Measurements from ENCODE around the gene GRM8. TPM values are rescaled to one million over a fixed set of nuclear protein-coding genes. Genes with fewer than 3 reads are reported as not detected.

GRM8 gene
- total RNA-seq, 2 donors from 2014 or later: not detected

DNA sequence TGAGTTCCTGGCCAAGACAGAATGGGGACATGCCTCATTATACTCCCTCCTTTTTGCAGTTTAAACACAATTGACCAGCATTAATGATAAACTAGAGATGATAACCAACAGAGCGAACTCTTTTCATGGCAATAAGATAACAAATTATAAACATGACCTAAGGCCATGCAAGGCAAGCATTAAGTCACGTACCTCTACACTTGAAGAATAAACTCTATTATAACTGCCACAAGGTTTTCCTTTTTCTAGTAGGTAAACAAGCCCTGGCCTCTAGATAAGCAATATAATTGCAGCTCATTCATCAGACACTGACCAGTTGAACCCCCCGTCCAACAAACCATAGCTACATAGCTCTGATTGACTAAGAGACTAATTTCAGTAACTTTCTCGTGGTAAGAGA is 767.0 kb downstream of the GRM8 start:
- no peak for ATAC-seq (replicated peaks)
- Mint-ChIP-seq H3K4me3 (no peak overlapping the region), H3K36me3 (ENCODE audit: low read depth) (no peaks in the 10 kb centered on the region), H3K27ac (no peak overlapping the region), H3K9me3 (peaks cover 7% of the 10 kb centered on the region), H3K27me3 (no peaks in the 10 kb centered on the region), H3K4me1 (no peaks in the 10 kb centered on the region)

DNA sequence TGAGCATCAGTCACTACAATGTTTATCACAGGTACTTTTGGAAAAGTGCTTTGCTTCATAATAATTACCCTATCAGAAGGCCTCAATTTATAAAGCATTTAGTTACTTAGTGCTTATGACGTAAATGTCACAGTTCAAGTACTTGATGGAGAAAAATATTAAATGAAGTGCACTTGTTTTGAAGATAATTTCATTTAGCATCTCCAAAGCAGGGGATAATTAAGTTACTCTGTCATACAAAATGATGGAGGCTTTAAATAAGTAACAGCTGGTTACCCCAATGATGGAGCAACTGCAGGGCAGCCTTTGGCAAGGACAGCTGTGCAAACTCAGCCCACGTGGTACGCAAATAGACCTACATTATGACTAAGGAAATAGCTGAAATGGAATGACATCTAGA is 768.8 kb downstream of the GRM8 start:
- no peak for ATAC-seq (replicated peaks)
- H3K4me3 Mint-ChIP-seq: no peak overlapping the region
- H3K27me3 Mint-ChIP-seq: no peaks in the 10 kb centered on the region
- H3K4me1 Mint-ChIP-seq: no peaks in the 10 kb centered on the region
- no peak overlapping the region for H3K27ac Mint-ChIP-seq
- no peaks in the 10 kb centered on the region for H3K36me3 Mint-ChIP-seq (ENCODE audit: low read depth)
- peaks cover 3% of the 10 kb centered on the region for H3K9me3 Mint-ChIP-seq

DNA sequence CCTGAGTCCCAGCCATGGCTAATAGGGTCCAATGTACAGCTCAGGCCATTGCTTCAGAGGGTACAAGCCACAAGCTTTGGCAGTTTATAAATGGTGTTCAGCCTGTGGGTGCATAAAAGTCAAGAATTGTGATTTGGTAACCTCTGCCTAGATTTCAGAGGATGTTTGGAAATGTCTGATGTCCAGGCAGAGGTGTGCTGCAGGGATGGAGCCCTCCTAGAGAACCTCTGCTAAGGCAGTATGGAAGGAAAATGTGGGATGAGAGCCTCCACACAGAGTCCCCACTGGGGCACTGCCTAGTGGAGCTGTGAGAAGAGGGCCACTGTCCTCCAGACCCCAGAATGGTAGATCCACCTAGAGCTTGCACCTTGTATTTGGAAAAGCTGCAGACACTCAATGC is 779.9 kb downstream of the GRM8 start:
- H3K27ac Mint-ChIP-seq: no peak overlapping the region
- H3K4me3 Mint-ChIP-seq: no peak overlapping the region
- ATAC-seq (replicated peaks): no peak
- peaks cover 13% of the 10 kb centered on the region for H3K9me3 Mint-ChIP-seq
- H3K36me3 Mint-ChIP-seq (ENCODE audit: low read depth): no peaks in the 10 kb centered on the region
- no peaks in the 10 kb centered on the region for H3K4me1 Mint-ChIP-seq
- H3K27me3 Mint-ChIP-seq: no peaks in the 10 kb centered on the region

DNA sequence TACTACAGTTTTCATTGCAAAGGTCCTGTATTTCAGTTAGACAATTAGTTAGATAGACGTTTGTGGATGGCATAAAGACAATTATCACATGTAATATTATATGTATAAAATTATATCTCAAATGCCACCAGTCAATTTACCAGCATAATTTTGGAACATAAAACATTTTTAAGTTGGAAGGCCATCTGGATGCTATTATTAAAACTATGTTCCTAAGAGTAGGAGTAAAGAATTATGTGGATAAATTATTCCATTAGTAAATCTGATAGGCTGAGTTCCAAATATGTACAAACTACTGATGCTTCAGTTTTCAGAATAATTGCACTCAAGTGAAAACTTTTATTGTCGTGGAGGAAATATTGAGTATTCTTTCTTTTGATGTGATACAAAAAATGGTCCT is 790.3 kb downstream of the GRM8 start:
- H3K36me3 Mint-ChIP-seq (ENCODE audit: low read depth): no peaks in the 10 kb centered on the region
- no peak for ATAC-seq (replicated peaks)

DNA sequence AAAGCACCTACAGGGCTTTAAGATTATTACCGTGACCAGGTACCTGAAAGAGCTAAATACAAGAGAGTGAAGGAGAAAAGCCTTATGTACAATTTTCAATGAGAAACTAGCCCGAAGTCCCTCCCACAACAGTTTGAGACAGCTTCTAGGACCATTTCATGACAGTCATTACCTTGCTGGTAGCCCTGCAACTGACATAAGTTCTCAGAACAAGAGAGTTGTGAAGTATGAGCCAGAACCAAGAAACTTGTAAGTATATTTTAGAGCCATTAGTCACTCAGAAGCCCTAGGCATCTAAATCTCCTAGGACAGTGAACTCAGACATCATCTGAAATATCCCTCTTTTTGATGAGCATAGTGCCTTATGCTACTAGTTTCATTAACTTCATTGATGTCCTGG is 792.1 kb downstream of the GRM8 start:
- Mint-ChIP-seq H3K36me3 (ENCODE audit: low read depth) (no peaks in the 10 kb centered on the region), H3K27me3 (no peaks in the 10 kb centered on the region), H3K9me3 (peaks cover 3% of the 10 kb centered on the region), H3K4me1 (no peaks in the 10 kb centered on the region), H3K27ac (no peak overlapping the region), H3K4me3 (no peak overlapping the region)
- no peak for ATAC-seq (replicated peaks)

More for the DNA sequence above, 790.3 kb downstream of the GRM8 start:
- Mint-ChIP-seq H3K4me3 (no peak overlapping the region), H3K27me3 (no peaks in the 10 kb centered on the region), H3K4me1 (no peaks in the 10 kb centered on the region), H3K27ac (no peak overlapping the region), H3K9me3 (peaks cover 3% of the 10 kb centered on the region)

DNA sequence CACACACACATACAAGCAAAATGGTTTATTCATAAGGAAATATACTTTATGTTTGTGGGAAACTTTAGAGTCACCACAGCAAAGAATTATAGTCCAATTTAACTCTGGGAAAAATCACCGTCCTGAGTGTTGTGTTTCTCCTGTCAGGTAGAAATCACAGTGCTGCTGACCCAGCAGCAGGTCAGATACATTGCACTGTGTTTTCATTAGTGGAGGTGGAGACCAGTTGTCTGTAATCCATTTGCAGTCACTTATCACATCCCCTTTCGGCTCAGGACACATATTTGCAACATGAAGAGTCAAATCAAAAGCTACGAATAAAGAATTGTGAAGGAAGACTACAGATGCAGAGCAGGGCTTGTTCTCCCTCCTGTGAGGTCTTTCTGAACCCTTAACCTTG is 799.6 kb downstream of the GRM8 start:
- H3K27me3 Mint-ChIP-seq: no peaks in the 10 kb centered on the region
- no peak overlapping the region for H3K27ac Mint-ChIP-seq
- no peaks in the 10 kb centered on the region for H3K4me1 Mint-ChIP-seq
- H3K4me3 Mint-ChIP-seq: no peak overlapping the region
- no peaks in the 10 kb centered on the region for H3K36me3 Mint-ChIP-seq (ENCODE audit: low read depth)
- H3K9me3 Mint-ChIP-seq: peaks cover 8% of the 10 kb centered on the region
- no peak for ATAC-seq (replicated peaks)

DNA sequence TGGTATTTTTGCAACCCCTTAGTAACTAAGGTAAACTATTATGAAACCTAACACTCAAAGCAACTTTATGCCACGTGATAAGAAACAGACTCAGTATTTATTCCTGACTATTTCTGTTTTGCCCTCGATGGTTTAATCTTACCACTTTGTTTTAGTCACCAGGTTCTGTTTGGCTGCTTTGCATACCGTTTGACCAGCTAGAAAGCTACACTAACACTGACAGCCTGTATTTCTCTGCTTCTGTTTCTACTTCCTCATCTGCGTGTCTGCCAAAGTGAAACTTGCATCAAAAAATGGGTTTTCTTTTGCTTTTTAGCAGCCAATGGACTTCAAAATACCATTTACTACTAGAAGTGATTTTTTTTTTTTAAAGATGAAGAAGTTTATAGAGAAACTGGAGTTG is 802.5 kb downstream of the GRM8 start:
- Mint-ChIP-seq H3K4me1 (no peaks in the 10 kb centered on the region), H3K36me3 (ENCODE audit: low read depth) (no peaks in the 10 kb centered on the region), H3K27me3 (no peaks in the 10 kb centered on the region), H3K9me3 (peaks cover 8% of the 10 kb centered on the region), H3K4me3 (no peak overlapping the region), H3K27ac (no peak overlapping the region)
- no peak for ATAC-seq (replicated peaks)

DNA sequence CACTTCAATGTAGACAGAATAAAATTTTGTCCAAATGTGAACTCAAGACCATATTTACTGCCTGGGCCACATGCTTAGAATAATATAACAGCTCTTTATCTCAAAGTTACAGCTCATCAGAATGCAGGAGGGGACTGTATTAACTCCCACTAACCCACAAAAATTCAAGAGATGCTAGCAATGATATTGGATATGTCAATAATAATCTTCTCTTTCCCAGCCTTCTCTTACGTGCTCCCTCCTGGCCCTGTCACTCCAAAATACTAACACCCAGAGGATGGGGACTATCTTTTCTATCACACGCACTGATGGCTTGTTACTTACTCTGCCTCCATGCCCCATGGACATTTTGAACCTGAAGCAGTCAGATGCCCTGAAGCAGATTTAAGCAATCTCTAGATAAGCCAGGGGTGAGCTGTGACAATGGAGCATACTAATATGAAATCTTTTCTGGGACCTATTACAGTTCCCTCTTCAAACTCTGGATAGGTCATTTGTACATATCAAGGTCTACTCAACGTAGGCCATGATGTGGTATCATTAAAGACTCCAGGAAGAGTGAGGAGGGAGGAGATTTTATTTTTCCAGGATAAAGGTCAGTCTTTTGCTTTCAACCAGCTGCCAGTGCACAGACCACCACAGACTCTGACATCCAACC is 803.0 kb downstream of the GRM8 start:
- Mint-ChIP-seq H3K4me1 (no peaks in the 10 kb centered on the region), H3K27ac (no peak overlapping the region), H3K36me3 (ENCODE audit: low read depth) (no peaks in the 10 kb centered on the region), H3K27me3 (no peaks in the 10 kb centered on the region), H3K4me3 (no peak overlapping the region), H3K9me3 (peaks cover 8% of the 10 kb centered on the region)
- ATAC-seq (replicated peaks): no peak

DNA sequence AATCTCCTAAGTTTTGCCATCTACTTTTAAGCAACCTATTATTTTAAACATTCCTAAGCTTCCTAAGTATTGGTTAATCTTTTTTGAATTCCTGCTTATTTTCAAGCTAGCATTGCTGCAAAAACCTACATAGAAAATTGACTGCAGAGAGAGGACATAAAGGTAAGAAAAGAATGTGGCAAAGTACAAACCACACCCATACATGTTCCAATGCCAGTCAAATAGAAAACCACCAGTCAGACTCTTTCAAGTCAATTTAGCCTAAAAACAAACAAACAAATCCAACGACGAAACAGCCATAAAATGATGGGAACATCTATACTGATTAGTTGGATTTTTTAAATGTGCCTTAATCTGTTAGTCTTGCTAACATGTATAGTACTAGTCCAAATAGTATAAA is 804.8 kb downstream of the GRM8 start:
- Mint-ChIP-seq H3K27me3 (no peaks in the 10 kb centered on the region), H3K27ac (no peak overlapping the region), H3K4me1 (no peaks in the 10 kb centered on the region)

DNA sequence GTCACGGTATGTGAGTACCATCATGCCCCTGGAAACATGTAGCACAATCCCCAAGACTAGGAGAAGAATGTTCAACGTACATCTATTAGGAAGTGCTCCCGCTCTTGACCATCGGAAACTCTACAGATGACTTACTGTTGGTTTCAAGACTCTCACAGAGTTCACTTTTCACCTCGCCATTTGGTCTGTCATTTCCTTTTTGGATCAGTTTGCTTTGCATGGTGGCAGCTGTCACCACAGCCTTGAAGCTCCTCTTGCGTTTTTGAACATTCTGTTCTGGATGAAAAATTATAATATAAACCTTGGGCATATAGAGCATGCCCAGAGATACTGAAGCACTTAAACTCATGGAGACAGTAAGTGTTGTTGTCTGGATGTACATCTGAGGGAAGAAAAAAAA is 806.8 kb downstream of the GRM8 start:
- Mint-ChIP-seq H3K36me3 (ENCODE audit: low read depth) (no peaks in the 10 kb centered on the region), H3K4me1 (no peaks in the 10 kb centered on the region), H3K27me3 (no peaks in the 10 kb centered on the region), H3K9me3 (no peaks in the 10 kb centered on the region), H3K27ac (no peak overlapping the region), H3K4me3 (no peak overlapping the region)
- no peak for ATAC-seq (replicated peaks)

More for the DNA sequence above, 804.8 kb downstream of the GRM8 start:
- Mint-ChIP-seq H3K9me3 (peaks cover 5% of the 10 kb centered on the region), H3K36me3 (ENCODE audit: low read depth) (no peaks in the 10 kb centered on the region), H3K4me3 (no peak overlapping the region)
- no peak for ATAC-seq (replicated peaks)

DNA sequence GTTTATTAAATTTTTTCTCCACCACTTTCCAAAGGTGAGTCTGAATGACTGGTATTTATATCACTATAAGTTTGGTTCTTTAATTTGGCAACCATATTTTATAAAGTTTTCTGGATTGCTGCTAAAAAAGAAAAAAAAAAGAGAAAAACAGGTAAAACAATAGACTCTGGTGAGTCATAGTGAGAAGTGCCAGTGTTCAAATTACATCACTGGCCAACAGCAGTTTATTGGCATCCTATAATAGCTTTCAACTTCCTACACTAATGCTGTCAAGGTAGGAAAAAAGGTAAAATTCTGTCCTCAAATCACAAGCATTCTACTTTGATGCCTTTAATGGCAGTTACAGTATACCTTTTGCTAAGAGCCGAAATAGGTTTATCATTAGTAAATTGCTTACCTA is 808.8 kb downstream of the GRM8 start:
- no peaks in the 10 kb centered on the region for H3K36me3 Mint-ChIP-seq (ENCODE audit: low read depth)
- H3K4me1 Mint-ChIP-seq: no peaks in the 10 kb centered on the region
- H3K4me3 Mint-ChIP-seq: no peak overlapping the region
- no peaks in the 10 kb centered on the region for H3K27me3 Mint-ChIP-seq
- ATAC-seq (replicated peaks): no peak
- no peaks in the 10 kb centered on the region for H3K9me3 Mint-ChIP-seq
- no peak overlapping the region for H3K27ac Mint-ChIP-seq

DNA sequence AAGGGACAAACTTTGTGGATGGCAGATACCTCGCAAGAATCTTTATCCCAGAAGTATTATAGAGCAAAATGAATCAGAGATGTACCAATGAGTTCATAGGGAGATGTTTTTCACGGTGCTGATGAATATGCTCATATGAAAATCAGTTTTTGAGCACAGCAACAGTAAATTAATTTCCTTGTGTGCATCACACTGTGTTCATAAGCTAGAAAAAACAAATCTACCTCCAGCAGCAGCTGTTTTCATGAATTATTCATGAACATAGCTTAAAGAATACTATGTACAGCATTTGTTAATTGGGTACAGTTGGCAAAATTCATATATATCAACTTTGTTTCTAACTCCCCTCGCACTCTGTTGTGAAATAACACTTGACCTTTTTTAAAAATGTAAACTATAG is 809.8 kb downstream of the GRM8 start:
- Mint-ChIP-seq H3K27ac (no peak overlapping the region), H3K4me1 (no peaks in the 10 kb centered on the region), H3K4me3 (no peak overlapping the region), H3K36me3 (ENCODE audit: low read depth) (no peaks in the 10 kb centered on the region), H3K9me3 (no peaks in the 10 kb centered on the region), H3K27me3 (no peaks in the 10 kb centered on the region)
- ATAC-seq (replicated peaks): no peak

DNA sequence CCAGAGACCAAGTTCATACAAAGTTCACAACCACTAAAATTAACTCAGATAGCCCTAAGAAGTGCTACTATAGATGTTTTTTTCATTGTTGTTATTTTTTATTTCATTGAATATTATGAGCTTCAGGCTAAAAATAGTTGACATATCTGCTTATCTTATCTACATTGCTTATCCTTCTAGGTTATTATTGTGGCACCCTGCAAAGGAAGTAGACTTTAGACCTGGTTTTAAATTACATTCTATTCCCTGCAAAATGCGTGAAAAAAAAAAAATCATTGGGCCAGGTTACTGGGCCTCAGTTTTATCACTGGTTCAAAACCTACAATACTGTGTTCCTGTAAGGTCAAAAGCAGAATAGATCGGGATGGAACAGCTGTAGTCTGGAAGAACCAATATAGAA is 811.0 kb downstream of the GRM8 start:
- H3K9me3 Mint-ChIP-seq: no peaks in the 10 kb centered on the region
- H3K27me3 Mint-ChIP-seq: no peaks in the 10 kb centered on the region
- no peak for ATAC-seq (replicated peaks)
- H3K27ac Mint-ChIP-seq: no peak overlapping the region
- H3K4me3 Mint-ChIP-seq: no peak overlapping the region
- no peaks in the 10 kb centered on the region for H3K4me1 Mint-ChIP-seq
- no peaks in the 10 kb centered on the region for H3K36me3 Mint-ChIP-seq (ENCODE audit: low read depth)

DNA sequence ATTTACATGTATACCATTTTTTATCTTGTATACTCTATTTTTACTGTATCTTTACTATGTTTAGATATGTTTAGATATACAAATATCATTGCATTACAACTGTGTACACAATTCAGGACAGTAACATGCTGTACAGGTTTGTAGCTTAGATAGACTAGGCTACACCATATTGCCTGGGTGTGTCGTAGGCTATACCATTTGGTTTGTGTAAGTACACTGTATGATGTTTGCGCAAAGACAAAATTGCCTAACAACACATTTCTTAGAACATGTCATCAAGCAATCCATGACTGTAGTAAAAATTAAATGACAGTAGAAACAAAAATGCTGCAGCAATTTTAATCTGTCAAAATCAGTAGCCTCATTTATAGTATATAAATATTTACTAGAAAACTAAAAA is 812.2 kb downstream of the GRM8 start:
- no peak overlapping the region for H3K4me3 Mint-ChIP-seq
- H3K36me3 Mint-ChIP-seq (ENCODE audit: low read depth): no peaks in the 10 kb centered on the region
- no peaks in the 10 kb centered on the region for H3K4me1 Mint-ChIP-seq
- H3K9me3 Mint-ChIP-seq: no peaks in the 10 kb centered on the region
- ATAC-seq (replicated peaks): no peak
- no peaks in the 10 kb centered on the region for H3K27me3 Mint-ChIP-seq
- H3K27ac Mint-ChIP-seq: no peak overlapping the region

DNA sequence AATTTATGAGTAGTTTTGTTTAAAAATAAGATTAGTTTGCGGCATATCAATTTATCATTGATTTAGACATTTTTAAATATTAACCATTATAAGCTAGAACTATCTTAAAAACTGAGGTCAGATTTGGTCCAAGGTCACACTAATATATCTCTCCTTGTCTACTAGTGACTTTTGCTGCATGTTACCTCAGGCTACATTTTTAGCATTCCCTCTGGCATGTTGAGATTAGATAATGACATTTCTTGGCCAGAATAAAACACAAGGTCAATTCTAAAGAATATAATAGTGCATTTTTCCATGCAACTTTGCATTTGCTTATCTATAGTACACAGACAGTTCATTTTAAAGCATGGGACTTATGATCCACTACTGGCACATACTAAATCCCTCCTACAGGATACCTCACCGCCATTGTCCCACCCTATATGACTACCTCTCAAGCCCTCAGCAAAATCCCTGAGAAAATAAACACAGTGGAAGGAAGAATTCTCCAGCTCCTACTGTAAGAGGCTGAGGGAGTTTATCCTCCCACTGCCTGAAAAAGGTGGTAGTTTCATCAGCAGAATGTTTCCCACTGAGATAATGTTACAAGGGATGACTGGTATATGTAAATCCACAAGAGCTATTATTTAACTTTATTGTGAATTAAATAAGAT is 816.4 kb downstream of the GRM8 start:
- peaks cover 5% of the 10 kb centered on the region for H3K9me3 Mint-ChIP-seq
- H3K27ac Mint-ChIP-seq: no peak overlapping the region
- no peaks in the 10 kb centered on the region for H3K36me3 Mint-ChIP-seq (ENCODE audit: low read depth)
- ATAC-seq (replicated peaks): no peak
- H3K27me3 Mint-ChIP-seq: no peaks in the 10 kb centered on the region
- no peak overlapping the region for H3K4me3 Mint-ChIP-seq
- H3K4me1 Mint-ChIP-seq: no peaks in the 10 kb centered on the region

Data from activated T-helper 17 cell treated with anti-CD3 and anti-CD28 coated beads, Interleukin-2, amount 50 U/mL, for 72 hours (primary cell).